K562 (cell line): ENCODE data around the gene TMC5. TPM values are rescaled to one million over a fixed set of nuclear protein-coding genes. Genes with fewer than 3 reads are reported as not detected.
A peak's percentile ranks its signal among the peaks of the same experiment; 100 is the strongest.

ENCODE experiments used
- ATAC-seq: fragments of 200-7000 bp; cut with Tn5 transposase; 3 replicates; pipeline ENCODE4 v1.9.1; 2020; ENCODE audit warnings: moderate library complexity
- BruUV-seq: library from RNA; stranded (reverse); fragments of 400-500 nt; replicated peaks from 2 replicates; lab custom pipeline; 2021; lab: Mats Ljungman, UMichigan
- CTCF ChIA-PET: fragments of 300-600 bp; formaldehyde crosslinking; extraction: SDS; loops from one replicate; lab custom pipeline; 2021; ENCODE audit warnings: low intra/inter-chr PET ratio; lab: Yijun Ruan, JAX
- POLR2A ChIA-PET: fragments of 300-600, 350-650 bp; sonication (Branson Sonifier 250); formaldehyde crosslinking; extraction: SDS; loops from one replicate; lab custom pipeline; 2021; ENCODE audit warnings: antibody characterized with exemption, inconsistent platforms; lab: Yijun Ruan, JAX
- DNase-seq, 4 experiments: peaks; one replicate each; pipeline versions ENCODE4 v3.0.0 to v3.0.0-alpha.2; 2011 to 2018; ENCODE audit warnings: low spot score in 3 of 4, mixed read lengths in 3 of 4; ENCODE audit errors: extremely low read depth in 1 of 4
- FAIRE-seq: peaks from 2 replicates; lab custom pipeline; 2011; peaks lifted over from hg19 to GRCh38; lab: Jason Lieb, UNC
- H2AFZ ChIP-seq: 2 replicates; pipeline ENCODE4 v1.6.0; 2011; ENCODE audit warnings: low read depth, low read length, control low read depth, inconsistent platforms
- H3K27ac ChIP-seq: fragments of 200-600 bp; 3 replicates; pipeline ENCODE4 v1.8.0; 2011; ENCODE audit warnings: low read depth, mild to moderate bottlenecking, control low read depth, inconsistent platforms, low read length, moderate library complexity, mixed read lengths; ENCODE audit errors: extremely low read depth
- H3K27me3 ChIP-seq, 2 experiments: fragments of 300-600 bp in 1 of 2; 2 replicates in 1 of 2; 3 replicates in 1 of 2; pipeline versions ENCODE4 v1.6.0 to v1.8.0; 2011; ENCODE audit warnings: inconsistent platforms in 2 of 2, low read length in 2 of 2, mild to moderate bottlenecking in 1 of 2, mixed read lengths in 1 of 2, moderate library complexity in 1 of 2; ENCODE audit not compliant: control insufficient read depth in 2 of 2, insufficient read depth in 2 of 2
- H3K36me3 ChIP-seq: fragments of 300-600 bp; 3 replicates; pipeline ENCODE4 v1.8.0; 2011; ENCODE audit warnings: mild to moderate bottlenecking, low read length, inconsistent platforms; ENCODE audit not compliant: control insufficient read depth, insufficient read depth
- H3K4me1 ChIP-seq, 2 experiments: fragments of 200-600 bp in 1 of 2; replicated peaks in 1 of 2; 2 replicates in 1 of 2; 3 replicates in 1 of 2; pipeline versions ENCODE4 v1.5.1 to v1.8.0; 2011; ENCODE audit warnings: inconsistent platforms in 2 of 2, low read length in 2 of 2, mild to moderate bottlenecking in 1 of 2, mixed read lengths in 1 of 2, moderate library complexity in 1 of 2; ENCODE audit not compliant: control insufficient read depth in 2 of 2, insufficient read depth in 2 of 2
- H3K4me2 ChIP-seq: 2 replicates; pipeline ENCODE4 v1.6.1; 2011; ENCODE audit warnings: low read length, control low read depth, inconsistent platforms, mixed read lengths; ENCODE audit not compliant: insufficient read depth
- H3K4me3 ChIP-seq: fragments of 200-600 bp; sonication (generic), shearing (Covaris generic); 2 replicates; pipeline ENCODE4 v1.5.1; 2016; ENCODE audit warnings: control low read depth, inconsistent platforms
- H3K79me2 ChIP-seq: fragments of 200-600 bp; 3 replicates; pipeline ENCODE4 v1.8.0; 2011; ENCODE audit warnings: low read length, inconsistent platforms; ENCODE audit not compliant: control insufficient read depth, insufficient read depth
- H3K9ac ChIP-seq, 2 experiments: 2 replicates each; pipeline versions ENCODE4 v1.6.0 to v1.6.1; 2011; ENCODE audit warnings: low read depth in 2 of 2, low read length in 2 of 2, control low read depth in 1 of 2, inconsistent platforms in 1 of 2, mild to moderate bottlenecking in 1 of 2, mixed read lengths in 1 of 2; ENCODE audit not compliant: insufficient read depth in 1 of 2
- H3K9me1 ChIP-seq: one replicate; pipeline ENCODE4 v1.6.0; 2011; ENCODE audit warnings: inconsistent platforms, mild to moderate bottlenecking, low read length, moderate library complexity; ENCODE audit not compliant: control insufficient read depth, insufficient read depth
- H3K9me3 ChIP-seq: replicated peaks from 2 replicates; pipeline ENCODE4 v1.5.1; 2011; ENCODE audit warnings: low read depth, low read length, inconsistent platforms; ENCODE audit not compliant: control insufficient read depth, insufficient read depth
- H4K20me1 ChIP-seq: replicated peaks from 2 replicates; pipeline ENCODE4 v1.6.1; 2011; ENCODE audit warnings: low read length, inconsistent platforms, mixed read lengths; ENCODE audit not compliant: control insufficient read depth, insufficient read depth
- EHMT2 ChIP-seq: fragments of 450-650 bp; IDR thresholded peaks from 2 replicates; pipeline ENCODE4 v1.6.1; 2018; ENCODE audit warnings: antibody characterized with exemption
- EZH2 ChIP-seq: IDR thresholded peaks from 2 replicates; pipeline ENCODE4 v1.6.1; 2012; ENCODE audit warnings: low read depth, mild to moderate bottlenecking, inconsistent platforms, low read length, borderline replicate concordance
- FOS ChIP-seq: IDR thresholded peaks from 3 replicates; pipeline ENCODE4 v1.6.1; 2011; ENCODE audit not compliant: insufficient read length; ENCODE audit errors: extremely low read depth
- MYBL2 ChIP-seq, 2 experiments: fragments of 450-650 bp in 1 of 2; sonication (generic) in 1 of 2; formaldehyde crosslinking in 1 of 2; IDR thresholded peaks; 2 replicates each; pipeline versions ENCODE4 v1.6.1 to v1.8.1; 2017 to 2022; ENCODE audit warnings: borderline replicate concordance in 1 of 2, inconsistent platforms in 1 of 2, low read depth in 1 of 2, mild to moderate bottlenecking in 1 of 2, missing genetic modification reagents in 1 of 2, moderate library complexity in 1 of 2
- MYC ChIP-seq, 2 experiments: fragments of 250-450 bp in 1 of 2; sonication (Bioruptor Pico) in 1 of 2; IDR thresholded peaks; 2 replicates each; pipeline versions ENCODE4 v1.5.1 to v1.6.1; 2012 to 2021; ENCODE audit warnings: low read depth in 2 of 2, borderline replicate concordance in 1 of 2, improper control_type of control experiment in 1 of 2, low read length in 1 of 2, mild to moderate bottlenecking in 1 of 2, moderate library complexity in 1 of 2
- TEAD2 ChIP-seq: fragments of 450-650 bp; IDR thresholded peaks from 2 replicates; pipeline ENCODE4 v1.6.1; 2016; ENCODE audit warnings: missing genetic modification characterization, control low read depth, missing compliant biosample characterization
- YY1 ChIP-seq, 3 experiments: IDR thresholded peaks; 2 replicates each; pipeline ENCODE4 v1.6.1; 2011; ENCODE audit warnings: low read length in 2 of 3, mild to moderate bottlenecking in 2 of 3, moderate library complexity in 2 of 3, borderline replicate concordance in 1 of 3, control low read depth in 1 of 3, low read depth in 1 of 3; ENCODE audit not compliant: insufficient read depth in 3 of 3, insufficient replicate concordance in 2 of 3, control insufficient read depth in 1 of 3, insufficient read length in 1 of 3; ENCODE audit errors: extremely low read depth in 1 of 3
- ZNF77 ChIP-seq: fragments of 250-450 bp; sonication (Bioruptor Pico); IDR thresholded peaks from 2 replicates; pipeline ENCODE4 v1.5.0; 2020
- WGBS: fragments of 100-300 bp; shearing (Covaris generic); methylation state at CpG from one replicate; pipeline ENCODE4 v1.1.6; 2016; ENCODE audit warnings: low coverage, mixed read lengths; ENCODE audit not compliant: insufficient coverage; ENCODE audit errors: missing lambda C conversion rate; 5-methylcytosine and 5-hydroxymethylcytosine counted together
- in situ Hi-C: fragments of 300-500 bp; cut with MboI; formaldehyde crosslinking; loops from 4 replicates; pipeline ENCODE4 v1.15.0; 2018; ENCODE audit warnings: inconsistent platforms, mixed read lengths
- intact Hi-C: fragments of 100-400 bp; cut with micrococcal nuclease; formaldehyde crosslinking; loops from 2 replicates; pipeline ENCODE4 v1.14.2; 2022
- polyA plus RNA-seq, 8 experiments: library from polyadenylated mRNA; depleted of rRNA in 4 of 8; stranded (reverse) in 5 of 8; unstranded in 3 of 8; fragments of >200 nt; fragmentation: Nextera tagmentation in 2 of 8; fragmentation: Illumina TruSeq in 1 of 8; extraction: Ambion mirVana in 2 of 8; extraction: Trizol in 1 of 8; gene quantifications; 2 replicates each; pipeline versions ENCODE4 v1.2.1 to v1.2.3, GENCODE V29; 2011 to 2014; ENCODE audit warnings: inconsistent platforms in 1 of 8, missing spikeins in 1 of 8
- total RNA-seq, 7 experiments: library from RNA; depleted of rRNA in 6 of 7; stranded (reverse); fragments of >200 nt in 6 of 7; fragmentation: Illumina TruSeq in 2 of 7; extraction: Trizol in 2 of 7; gene quantifications; 2 replicates each; pipeline versions ENCODE4 v1.2.1 to v1.2.3, GENCODE V29; 2011 to 2021; ENCODE audit warnings: low replicate concordance in 1 of 7
- TF ChIP-seq, protein P1 (sequence below): IDR thresholded peaks from 2 replicates; pipeline ENCODE4 v1.6.1; 2014; ENCODE audit warnings: antibody characterized with exemption

Gene TMC5
- total and polyA plus RNA-seq, 9 of the 15 experiments (the other 6 are each of a cell fraction or from before 2014, with no cell fraction given) = 0.83 to 2.6 (median 1.6) TPM

DNA sequence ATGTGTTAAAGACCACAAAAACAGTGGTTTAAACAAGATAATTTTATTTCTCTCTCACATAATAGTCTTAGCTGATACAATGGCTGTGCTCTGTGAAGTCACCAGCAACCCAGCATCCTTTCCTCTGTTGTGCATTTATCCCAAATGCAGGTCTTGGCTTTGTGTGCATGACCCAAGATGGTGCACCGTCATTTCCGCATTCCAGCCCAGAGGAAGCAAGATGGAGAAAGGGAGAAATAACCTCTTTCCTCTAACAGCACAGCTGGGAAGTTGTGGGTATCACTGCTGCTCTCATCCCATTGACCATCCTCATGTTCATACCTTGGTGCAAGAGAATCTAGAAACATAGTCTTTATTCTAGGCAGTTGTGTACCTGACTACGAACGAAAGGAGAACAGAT lies 21.8 kb downstream of the TMC5 start (continued):
- peak; percentile 51; the same call in 1 of the 2 replicates for TF ChIP-seq TEAD2 (tag)
- TF ChIP-seq FOS = no peak
- no peak for TF ChIP-seq MYBL2 (IDR thresholded peaks at IDR 0.05; ENCODE audit: low read depth)
- TF ChIP-seq MYBL2 (CRISPR knock-in tag; IDR thresholded peaks at IDR 0.05; ENCODE audit: borderline replicate concordance) = no peak
- TF ChIP-seq MYC (IDR thresholded peaks at IDR 0.05; ENCODE audit: low read depth, low read length) = no peak
- TF ChIP-seq MYC (CRISPR knock-in tag; IDR thresholded peaks at IDR 0.05; ENCODE audit: borderline replicate concordance, low read depth) = no peak
- TF ChIP-seq, protein P1, sequence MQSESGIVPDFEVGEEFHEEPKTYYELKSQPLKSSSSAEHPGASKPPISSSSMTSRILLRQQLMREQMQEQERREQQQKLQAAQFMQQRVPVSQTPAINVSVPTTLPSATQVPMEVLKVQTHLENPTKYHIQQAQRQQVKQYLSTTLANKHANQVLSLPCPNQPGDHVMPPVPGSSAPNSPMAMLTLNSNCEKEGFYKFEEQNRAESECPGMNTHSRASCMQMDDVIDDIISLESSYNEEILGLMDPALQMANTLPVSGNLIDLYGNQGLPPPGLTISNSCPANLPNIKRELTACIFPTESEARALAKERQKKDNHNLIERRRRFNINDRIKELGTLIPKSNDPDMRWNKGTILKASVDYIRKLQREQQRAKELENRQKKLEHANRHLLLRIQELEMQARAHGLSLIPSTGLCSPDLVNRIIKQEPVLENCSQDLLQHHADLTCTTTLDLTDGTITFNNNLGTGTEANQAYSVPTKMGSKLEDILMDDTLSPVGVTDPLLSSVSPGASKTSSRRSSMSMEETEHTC = no peak

GRCh38 chr16:19443659-19444058 lies 26.0 kb downstream of the TMC5 start:
- Histone ChIP-seq H4K20me1 (no peaks in the 10 kb centered on the region), H3K4me2 (no peak overlapping the region), H3K27me3 (peaks cover 0 to 7% of the 10 kb centered on the region in 2 experiments; a peak in 3 of 5 replicates), H3K9me3 (peaks cover 2% of the 10 kb centered on the region), H3K79me2 (no peaks in the 10 kb centered on the region), H3K27ac (no peak overlapping the region)
- DNase-seq = no peak
- 0% methylated on average over 1 of the region's 1 CpG for WGBS
- CTCF ChIA-PET = no interaction called here
- no TSS peak for BruUV-seq
- FAIRE-seq = no peak
- intact Hi-C loops = no loop called here
- TF ChIP-seq ZNF77 (CRISPR knock-in tag) (no peak), EZH2 (no peak), YY1 (IDR thresholded peaks at IDR 0.05; ENCODE audit: borderline replicate concordance in 1 of 3, control insufficient read depth in 1 of 3, extremely low read depth in 1 of 3, insufficient read depth in 3 of 3, insufficient read length in 1 of 3, insufficient replicate concordance in 2 of 3, low read depth in 1 of 3, low read length in 2 of 3) (no peak), EHMT2 (0 out of 2 replicates have a peak, but pooled peaks have one; percentile 8)
- TF ChIP-seq, all 486 proteins: peak for 1
- Histone ChIP-seq H3K4me3 (no peak overlapping the region), H2AFZ (no peak overlapping the region), H3K4me1 (no peaks in the 10 kb centered on the region; a peak in 1 of 5 replicates), H3K9ac (no peak overlapping the region), H3K9me1 (no peaks in the 10 kb centered on the region), H3K36me3 (no peaks in the 10 kb centered on the region)
- POLR2A ChIA-PET = interaction anchor here (0.7 kb wide), 1 partner anchor 255 kb away, joined by 4 read pairs; no protein-coding TSS in a partner anchor
- in situ Hi-C loops = no loop called here
- ATAC-seq = no peak
